ENCODE data around the gene AQP3.

DNA sequence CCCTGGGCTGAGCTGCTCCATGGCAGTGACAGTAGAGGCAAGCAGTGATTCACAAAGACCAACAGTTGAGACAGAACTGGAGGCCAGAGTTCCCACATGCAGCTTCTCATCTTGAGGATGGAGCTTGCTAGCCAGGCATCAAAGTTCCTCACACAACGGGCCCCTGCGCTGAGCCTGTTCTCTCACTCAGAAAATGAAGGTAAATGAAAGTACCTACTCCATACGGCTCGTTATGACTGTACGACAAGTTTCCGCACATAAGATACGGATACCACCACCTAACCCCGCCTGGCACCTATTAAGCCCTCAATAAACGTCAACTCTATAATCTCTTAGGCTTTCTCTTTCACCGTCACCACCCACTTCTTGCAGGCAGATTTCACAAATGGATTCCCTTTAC lies 13.5 kb upstream of the AQP3 start:
- TF ChIP-seq, protein P1, sequence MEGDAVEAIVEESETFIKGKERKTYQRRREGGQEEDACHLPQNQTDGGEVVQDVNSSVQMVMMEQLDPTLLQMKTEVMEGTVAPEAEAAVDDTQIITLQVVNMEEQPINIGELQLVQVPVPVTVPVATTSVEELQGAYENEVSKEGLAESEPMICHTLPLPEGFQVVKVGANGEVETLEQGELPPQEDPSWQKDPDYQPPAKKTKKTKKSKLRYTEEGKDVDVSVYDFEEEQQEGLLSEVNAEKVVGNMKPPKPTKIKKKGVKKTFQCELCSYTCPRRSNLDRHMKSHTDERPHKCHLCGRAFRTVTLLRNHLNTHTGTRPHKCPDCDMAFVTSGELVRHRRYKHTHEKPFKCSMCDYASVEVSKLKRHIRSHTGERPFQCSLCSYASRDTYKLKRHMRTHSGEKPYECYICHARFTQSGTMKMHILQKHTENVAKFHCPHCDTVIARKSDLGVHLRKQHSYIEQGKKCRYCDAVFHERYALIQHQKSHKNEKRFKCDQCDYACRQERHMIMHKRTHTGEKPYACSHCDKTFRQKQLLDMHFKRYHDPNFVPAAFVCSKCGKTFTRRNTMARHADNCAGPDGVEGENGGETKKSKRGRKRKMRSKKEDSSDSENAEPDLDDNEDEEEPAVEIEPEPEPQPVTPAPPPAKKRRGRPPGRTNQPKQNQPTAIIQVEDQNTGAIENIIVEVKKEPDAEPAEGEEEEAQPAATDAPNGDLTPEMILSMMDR (IDR thresholded peaks at IDR 0.05 in 4 of 5, conservative IDR thresholded peaks at IDR 0.05 in 1 of 5) = no peak
- no peak for TF ChIP-seq POLR2A (IDR thresholded peaks at IDR 0.05)

Measured in gastrocnemius medialis (tissue), 4 donors.